ENCODE data around the gene SMIM1.

DNA sequence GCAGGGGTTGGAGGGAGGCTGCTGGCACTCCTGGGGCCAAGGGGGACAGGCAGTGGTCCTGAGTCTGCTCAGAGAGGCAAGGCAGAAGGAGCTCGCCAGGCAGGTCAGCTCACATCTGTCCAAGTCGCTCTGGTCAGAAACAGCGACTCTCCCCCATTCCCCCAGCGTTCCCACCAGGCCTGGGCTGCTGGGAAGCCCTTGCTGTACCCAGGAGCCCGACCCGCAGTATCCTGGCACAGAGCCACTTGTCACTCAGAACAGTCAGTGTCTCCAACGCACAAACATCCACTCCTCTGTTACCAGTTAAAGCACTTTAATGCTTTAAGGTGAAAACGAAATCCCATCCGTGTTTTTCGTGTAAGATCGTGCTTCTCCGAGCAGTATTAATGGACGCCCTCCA, 36.9 kb upstream of the SMIM1 start:
- TF ChIP-seq, protein P1, sequence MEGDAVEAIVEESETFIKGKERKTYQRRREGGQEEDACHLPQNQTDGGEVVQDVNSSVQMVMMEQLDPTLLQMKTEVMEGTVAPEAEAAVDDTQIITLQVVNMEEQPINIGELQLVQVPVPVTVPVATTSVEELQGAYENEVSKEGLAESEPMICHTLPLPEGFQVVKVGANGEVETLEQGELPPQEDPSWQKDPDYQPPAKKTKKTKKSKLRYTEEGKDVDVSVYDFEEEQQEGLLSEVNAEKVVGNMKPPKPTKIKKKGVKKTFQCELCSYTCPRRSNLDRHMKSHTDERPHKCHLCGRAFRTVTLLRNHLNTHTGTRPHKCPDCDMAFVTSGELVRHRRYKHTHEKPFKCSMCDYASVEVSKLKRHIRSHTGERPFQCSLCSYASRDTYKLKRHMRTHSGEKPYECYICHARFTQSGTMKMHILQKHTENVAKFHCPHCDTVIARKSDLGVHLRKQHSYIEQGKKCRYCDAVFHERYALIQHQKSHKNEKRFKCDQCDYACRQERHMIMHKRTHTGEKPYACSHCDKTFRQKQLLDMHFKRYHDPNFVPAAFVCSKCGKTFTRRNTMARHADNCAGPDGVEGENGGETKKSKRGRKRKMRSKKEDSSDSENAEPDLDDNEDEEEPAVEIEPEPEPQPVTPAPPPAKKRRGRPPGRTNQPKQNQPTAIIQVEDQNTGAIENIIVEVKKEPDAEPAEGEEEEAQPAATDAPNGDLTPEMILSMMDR (IDR thresholded peaks at IDR 0.05; ENCODE audit: low read depth, low read length): no peak
- TF ChIP-seq EZH2phosphoT487 (IDR thresholded peaks at IDR 0.05; ENCODE audit: low read depth): no peak

Measured in OCI-LY3 (cell line).